Astrocyte of the cerebellum (primary cell): ENCODE measurements around the gene KAT2B.

Experiments used
- DNase-seq: peaks from one replicate; pipeline ENCODE4 v3.0.0-alpha.2; 2011; ENCODE audit warnings: low read depth
- H3K4me3 ChIP-seq: 2 replicates; pipeline ENCODE4 v1.5.1; 2011; ENCODE audit warnings: mild to moderate bottlenecking, low read depth, low read length, moderate library complexity
- in situ Hi-C: cut with HindIII; loops from 2 replicates; pipeline ENCODE4 v1.10.0; 2017; ENCODE audit warnings: low sequenced_read_pairs
- TF ChIP-seq, protein P1 (sequence below): IDR thresholded peaks from 2 replicates; pipeline ENCODE4 v1.5.1; 2012; ENCODE audit warnings: low read length, low read depth, moderate library complexity, mild to moderate bottlenecking; ENCODE audit errors: missing control alignments

Gene KAT2B

DNA sequence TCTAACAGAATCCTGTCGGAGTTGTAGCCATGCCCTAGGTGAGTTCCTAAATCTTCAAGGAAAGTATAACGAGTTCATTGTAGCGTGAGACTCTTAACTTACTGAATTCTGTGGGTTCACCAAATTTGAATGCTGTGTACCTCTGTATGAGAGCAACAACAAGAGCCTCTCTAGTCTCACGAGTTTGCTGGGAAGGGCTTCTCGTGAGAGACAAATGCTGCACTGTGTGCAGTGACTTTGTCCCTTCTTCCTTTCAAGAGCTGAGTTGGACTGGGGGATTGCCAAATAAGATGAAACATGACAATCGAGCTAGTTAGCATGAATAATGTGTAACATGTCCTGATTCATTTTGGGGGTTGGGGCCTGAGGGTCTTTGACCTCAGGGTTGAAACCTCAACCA lies 32.2 kb downstream of the KAT2B start:
- in situ Hi-C loops = no loop called here

DNA sequence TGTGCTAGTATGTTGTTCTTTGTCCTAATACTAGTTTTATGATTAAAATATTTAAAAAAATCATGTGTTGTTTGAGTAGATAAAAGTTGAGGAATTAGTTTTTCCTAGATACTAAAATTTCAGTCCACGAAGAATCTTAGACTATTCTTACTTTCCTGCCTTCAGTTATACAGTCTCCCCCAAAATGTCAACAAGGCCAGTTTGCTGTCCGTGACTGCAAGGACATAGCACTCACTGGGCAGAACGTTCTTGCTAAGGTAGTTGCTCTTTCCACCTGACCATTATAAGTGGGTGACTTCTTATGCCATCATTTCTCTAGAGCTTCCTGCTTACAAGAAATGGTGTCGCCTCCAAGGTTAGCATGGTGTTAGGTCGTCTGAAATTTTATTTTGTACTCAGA lies 32.8 kb downstream of the KAT2B start:
- DNase-seq = no peak
- H3K4me3 ChIP-seq = no peak overlapping the region
- in situ Hi-C loops = no loop called here
- TF ChIP-seq, protein P1, sequence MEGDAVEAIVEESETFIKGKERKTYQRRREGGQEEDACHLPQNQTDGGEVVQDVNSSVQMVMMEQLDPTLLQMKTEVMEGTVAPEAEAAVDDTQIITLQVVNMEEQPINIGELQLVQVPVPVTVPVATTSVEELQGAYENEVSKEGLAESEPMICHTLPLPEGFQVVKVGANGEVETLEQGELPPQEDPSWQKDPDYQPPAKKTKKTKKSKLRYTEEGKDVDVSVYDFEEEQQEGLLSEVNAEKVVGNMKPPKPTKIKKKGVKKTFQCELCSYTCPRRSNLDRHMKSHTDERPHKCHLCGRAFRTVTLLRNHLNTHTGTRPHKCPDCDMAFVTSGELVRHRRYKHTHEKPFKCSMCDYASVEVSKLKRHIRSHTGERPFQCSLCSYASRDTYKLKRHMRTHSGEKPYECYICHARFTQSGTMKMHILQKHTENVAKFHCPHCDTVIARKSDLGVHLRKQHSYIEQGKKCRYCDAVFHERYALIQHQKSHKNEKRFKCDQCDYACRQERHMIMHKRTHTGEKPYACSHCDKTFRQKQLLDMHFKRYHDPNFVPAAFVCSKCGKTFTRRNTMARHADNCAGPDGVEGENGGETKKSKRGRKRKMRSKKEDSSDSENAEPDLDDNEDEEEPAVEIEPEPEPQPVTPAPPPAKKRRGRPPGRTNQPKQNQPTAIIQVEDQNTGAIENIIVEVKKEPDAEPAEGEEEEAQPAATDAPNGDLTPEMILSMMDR = no peak

More for the DNA sequence above, 32.2 kb downstream of the KAT2B start:
- no peak for DNase-seq
- TF ChIP-seq, protein P1 = no peak
- H3K4me3 ChIP-seq = no peak overlapping the region

DNA sequence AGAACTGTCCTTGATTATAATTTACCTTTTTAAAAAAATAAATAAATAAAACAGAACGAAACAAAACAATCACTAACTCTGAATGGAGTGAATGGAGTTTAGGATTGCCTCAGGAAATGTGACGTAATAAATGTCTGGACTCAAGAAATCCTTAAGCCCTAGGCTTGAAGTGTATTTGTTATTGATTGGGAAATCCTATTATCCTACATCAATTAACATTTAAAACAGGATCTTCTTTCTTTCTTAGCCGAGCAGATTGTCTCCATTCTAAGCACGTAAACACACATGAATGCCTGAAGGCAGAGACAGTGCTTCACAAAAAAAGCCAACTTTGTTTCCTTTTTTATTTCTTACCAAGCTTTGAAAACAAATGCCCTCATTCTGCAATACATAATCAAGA lies 33.4 kb downstream of the KAT2B start:
- no peak for DNase-seq
- in situ Hi-C loops = no loop called here
- TF ChIP-seq, protein P1 = no peak
- no peak overlapping the region for H3K4me3 ChIP-seq

DNA sequence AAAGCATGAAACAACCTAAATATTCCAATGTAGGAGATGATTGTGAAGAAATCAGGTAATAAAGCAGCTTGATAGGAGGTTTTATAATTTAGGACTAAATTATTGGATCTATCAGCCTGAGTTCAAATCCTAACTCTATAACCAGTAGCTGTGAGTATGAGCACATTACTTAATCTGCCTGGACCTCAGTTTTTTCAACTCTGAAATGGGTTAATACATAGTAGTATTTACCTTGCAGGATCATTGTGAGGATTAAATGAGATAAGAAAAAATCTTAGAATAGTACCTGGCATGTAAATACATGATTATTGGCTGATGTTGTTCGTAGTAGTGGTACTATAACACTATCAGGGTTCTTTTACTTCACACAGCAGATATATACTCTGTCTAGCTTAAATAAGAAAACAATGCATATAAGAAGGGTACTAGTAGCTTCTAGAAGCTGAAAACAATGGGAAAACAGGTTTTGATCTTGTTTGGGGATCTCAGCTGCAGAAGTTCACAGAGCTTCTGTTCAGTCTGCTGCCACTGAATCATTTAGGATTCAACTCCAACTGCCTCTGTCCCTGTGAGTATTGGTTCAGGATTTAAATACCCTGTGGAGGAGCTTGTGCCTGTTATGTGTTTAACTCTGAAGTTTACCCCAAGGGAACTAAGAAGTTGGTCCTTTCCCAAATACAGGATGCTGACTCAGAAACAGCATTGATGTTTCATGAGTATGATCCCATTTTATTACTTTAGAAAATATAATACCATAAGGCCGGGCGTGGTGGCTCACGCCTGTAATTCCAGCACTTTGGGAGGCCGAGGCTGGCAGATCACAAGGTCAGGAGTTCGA lies 34.2 kb downstream of the KAT2B start:
- DNase-seq = no peak
- in situ Hi-C loops = no loop called here
- H3K4me3 ChIP-seq = no peak overlapping the region
- TF ChIP-seq, protein P1 = no peak

DNA sequence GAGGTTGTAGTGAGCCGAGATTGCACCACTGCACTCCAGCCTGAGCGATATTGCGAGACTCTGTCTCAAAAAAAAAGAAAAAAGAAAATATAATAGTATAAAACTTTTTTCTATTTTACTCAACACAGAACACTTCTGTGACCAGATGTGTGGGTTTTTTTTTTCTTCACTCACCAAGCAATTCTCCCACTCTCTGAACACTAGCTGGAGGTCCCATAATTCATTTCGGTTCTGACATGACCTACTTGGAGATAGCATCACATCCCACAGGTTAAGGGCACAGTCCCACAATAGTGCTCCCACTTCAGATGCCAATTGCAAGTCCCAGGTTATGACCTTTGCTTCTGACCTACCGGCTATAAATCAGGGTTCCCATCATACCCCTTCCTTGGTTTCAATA lies 35.0 kb downstream of the KAT2B start:
- no peak for DNase-seq
- H3K4me3 ChIP-seq = no peak overlapping the region
- TF ChIP-seq, protein P1 = no peak
- in situ Hi-C loops = no loop called here

DNA sequence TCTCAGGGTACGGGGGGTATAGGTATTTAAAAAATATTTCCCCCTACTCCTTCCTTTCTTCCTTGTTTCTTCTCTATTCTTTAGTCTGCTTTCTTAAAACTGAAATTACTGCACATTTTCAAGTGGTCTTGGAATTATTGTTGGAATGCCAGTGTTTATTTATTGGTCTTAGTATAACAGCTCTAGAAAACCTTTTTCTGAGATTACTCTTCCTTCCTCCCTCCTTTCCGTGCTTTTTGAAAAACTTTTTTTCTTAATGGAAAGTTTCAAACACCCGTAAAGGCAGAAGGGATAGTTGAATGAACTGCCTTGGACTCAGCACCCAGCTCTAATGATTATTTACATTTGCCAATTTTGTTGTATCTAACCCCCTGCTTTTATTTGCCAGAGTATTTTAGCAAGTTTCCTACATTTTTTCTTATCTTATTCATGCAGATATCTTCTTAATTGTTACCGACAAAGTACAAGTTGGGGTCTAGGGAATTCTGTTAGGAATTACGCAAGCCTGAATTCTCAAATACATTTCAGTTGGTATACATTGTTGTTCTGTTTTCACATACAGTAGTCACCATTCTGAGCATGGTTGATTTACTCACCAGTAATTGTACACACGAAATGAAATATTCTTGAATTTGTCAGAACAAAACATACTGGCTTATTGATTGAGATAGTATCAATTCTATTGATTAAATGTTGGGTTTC lies 36.2 kb downstream of the KAT2B start:
- in situ Hi-C loops = no loop called here
- H3K4me3 ChIP-seq = no peak overlapping the region
- TF ChIP-seq, protein P1 = no peak
- no peak for DNase-seq
